Measurements from ENCODE around the gene TREH.
A peak's percentile ranks its signal among the peaks of the same experiment; 100 is the strongest.
"Not testable (repeated sequence)": the region's sequence is repeated elsewhere in the genome, so short reads cannot be mapped to it uniquely, and the experiment has no call there.

TREH gene

DNA sequence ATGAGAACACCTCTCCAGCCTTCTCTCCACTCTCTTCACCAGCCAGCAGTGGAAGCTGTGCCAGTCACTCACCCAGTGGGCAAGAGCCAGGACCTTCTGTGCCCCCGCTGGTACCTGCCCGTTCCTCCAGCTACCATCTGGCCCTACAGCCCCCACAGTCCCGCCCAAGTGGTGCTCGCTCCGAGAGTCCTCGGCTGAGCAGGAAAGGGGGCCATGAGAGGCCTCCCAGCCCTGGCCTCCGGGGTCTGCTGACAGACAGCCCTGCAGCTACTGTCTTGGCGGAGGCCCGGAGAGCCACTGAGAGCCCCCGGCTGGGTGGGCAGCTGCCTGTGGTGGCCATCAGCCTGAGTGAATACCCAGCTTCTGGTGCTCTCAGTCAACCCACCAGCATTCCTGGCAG, 51.9 kb downstream of the TREH start:
- no peak for DNase-seq

DNA sequence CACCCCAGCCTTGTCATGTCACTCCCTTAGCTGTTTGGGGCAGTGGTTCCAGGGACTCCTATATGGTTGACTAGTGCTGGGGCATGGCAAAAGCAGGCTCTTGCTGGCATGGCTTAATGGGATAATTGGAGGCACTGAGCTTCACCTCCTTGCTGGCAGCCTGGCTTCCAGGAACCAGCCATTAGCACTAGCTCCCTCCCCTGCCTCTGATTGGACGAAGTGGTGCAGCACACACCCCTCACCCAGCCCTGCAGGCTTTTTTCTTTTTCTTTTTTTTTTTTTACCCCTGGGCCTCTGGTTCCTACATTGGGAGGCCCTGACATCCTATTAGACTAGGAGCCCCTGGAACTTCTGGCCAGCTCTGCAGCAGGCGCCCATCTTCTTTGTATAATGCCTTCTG, 53.5 kb downstream of the TREH start:
- no peak for DNase-seq

DNA sequence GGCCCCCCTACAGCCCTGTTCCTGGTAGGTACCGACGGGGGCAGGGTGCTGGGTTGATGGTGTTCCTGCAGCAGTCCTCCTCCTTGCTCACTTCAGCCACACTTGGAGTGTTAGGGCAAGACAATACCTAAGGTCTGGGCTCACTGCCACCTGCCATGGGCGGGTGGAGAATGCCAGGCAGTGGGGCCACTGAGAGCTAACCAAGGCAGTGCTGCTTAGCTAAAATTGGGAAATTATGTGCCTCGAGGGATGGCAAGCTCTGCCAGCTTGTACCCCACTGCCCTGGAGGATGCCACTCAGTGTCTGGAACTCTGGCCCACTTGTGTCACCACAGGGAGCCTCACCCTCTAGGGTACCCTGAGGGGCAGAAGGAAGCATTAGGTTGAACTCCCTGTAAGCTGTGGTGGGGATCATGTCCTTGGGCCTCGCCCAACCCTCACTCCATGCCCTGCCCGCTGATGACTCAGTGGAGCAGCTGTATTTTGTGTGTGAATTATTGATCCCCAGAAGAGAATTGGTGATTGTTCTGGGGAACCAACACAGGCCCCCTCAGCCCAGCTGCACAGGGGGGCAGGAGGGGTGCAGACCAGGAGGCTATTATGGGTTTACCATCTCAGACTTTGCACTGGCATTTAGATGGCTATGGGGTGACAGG, 54.3 kb downstream of the TREH start:
- DNase-seq: no peak

DNA sequence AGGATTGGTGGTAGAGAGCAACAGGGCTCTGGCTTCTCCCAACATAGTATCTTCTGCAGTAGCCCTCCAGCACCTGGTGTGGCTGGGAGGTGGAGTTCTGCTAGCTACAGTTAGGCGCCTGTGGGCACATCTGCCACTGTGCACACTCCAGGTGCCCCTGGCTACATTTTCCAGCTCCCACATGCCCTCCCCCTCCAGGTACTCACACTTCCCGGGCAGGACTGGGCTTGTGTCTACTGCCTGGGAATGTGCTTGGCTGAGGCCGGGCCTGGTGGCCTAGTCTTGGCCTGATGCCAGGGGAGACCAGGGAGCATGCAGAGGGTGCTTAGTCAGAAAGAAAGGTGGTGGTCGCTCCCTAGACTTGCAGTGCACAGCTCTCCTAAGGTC, 56.2 kb downstream of the TREH start:
- no peak for DNase-seq

DNA sequence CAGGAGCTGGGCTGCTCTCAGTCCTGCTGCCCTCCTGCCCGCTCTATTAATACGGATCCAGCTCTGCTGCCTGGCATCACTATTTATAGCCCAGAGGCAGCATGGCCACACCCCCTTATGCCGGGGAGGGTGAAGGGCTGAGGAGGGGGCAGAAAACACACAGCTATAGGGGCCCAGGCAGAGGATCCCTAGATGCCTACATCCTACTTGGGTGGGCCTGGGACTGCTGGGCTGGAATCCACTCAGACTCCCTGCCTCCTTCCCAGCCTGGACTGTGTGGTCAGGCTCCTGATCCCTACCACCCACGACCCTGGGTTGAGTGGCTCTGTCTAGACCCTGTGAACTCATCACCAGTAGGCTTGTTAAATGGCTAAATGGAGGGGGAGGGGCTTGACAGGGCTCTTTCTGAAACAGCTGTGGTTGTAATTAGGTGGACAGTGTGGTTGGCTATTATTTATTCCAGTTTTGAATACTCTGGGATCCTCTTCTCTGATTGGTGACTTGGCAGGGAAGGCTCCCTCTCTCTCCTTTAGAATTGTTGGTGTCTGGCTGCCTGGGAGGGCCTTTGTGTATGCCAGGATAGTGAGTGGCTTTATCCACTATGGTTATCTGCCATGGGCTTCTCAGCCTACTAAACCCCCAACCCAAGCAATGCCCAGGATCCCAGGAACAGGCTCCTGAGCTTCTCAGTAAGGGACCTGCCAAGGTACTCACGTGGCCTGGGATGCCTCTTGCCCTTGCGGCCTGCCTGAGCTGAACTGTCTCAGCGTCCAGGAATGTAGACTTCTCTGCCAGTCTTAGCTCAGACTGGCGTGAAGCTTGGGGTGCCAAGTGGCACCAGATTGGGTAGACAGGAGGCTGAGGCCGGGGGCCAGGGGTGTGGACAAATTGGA, 56.8 kb downstream of the TREH start:
- no peak for DNase-seq

DNA sequence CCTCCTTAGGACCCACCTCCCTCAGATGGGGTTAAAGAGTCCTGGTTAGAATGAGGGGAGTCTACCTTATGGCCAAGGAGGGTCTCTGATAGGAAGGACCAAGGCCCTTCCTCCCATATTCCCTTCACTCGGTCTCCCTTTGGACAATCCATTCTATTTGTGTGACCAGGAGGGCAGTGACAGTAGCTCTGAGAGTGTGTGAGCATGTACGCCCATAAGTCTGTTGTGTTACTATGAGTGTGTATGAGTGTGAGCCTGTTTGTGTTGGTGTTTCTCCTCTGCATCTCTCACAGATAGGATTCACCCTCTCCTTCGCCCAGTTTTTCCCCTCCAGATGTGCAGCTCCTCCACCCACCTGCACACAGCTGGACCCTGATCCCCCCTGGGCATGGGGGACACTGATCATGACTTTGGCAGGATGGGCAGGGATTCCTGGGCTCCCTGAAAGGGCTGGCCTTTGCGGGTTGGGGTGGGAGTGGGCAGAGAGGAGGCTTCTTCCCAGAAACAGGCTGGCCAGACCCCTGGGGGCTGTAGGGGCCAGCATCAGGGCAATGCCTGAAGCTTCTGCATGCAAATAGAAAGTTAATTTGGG, 57.6 kb downstream of the TREH start:
- no peak for DNase-seq

DNA sequence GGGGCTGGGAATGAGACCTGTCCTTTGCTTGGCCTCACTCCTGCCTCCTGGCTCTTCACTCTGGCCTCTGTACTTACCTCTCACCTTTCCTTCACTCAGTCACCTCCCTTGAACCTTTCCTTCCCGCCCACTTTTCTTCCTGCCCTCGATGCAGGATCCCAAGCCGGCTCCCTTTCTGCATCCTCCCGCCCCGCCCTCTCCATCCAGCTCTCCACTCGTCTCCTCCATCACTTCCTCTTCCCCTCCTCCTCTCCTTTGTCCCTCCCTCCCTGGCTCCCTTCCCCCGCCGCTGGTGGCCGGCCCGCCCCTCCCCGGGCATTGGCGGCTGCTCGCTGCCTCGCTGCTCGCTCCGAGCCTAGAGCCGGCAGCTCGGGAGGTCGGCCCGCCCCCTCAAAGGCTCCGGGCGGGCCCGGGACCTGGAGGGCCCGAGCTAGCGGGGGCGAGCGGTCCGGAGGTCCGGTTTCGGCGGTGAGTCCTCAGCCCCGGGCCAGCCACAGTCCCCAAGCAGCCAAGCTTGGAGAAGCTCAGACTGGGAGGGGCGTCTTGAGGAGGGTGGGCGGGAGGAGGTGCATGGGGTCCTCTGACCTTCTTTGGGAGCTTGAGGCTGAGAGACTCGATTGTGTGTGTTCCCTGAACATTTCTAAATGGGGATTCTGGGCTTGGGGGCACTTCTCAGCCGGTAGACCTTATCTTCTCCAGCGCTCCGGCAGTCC, 58.2 kb downstream of the TREH start:
- DNase-seq: no peak

DNA sequence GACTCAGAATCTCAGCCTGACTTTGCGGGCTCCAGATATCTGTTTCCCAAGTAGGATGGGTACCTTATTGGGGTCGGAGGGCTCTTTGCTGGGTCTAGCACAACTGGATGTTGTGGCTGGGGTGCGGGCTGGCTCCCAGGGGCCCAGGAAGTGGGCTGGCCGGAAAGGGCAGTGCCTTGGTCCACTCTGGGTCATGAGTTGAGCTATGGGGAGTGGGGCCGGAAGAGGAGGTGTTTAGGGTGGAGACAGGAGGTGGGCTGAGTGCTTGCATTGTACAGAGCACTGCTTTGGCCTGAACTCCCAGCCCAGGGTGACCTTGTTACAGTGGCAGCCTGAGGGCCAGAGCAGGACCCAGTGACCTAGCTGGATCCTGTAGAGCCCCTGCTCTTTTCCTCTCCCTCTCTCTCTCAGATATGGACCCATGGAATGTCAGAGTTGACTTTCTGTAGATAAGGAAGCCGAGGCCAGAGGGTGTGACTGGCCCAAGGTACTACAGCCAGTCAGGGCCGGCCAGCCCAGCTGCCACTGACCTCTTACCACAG, 58.9 kb downstream of the TREH start:
- no peak for DNase-seq

DNA sequence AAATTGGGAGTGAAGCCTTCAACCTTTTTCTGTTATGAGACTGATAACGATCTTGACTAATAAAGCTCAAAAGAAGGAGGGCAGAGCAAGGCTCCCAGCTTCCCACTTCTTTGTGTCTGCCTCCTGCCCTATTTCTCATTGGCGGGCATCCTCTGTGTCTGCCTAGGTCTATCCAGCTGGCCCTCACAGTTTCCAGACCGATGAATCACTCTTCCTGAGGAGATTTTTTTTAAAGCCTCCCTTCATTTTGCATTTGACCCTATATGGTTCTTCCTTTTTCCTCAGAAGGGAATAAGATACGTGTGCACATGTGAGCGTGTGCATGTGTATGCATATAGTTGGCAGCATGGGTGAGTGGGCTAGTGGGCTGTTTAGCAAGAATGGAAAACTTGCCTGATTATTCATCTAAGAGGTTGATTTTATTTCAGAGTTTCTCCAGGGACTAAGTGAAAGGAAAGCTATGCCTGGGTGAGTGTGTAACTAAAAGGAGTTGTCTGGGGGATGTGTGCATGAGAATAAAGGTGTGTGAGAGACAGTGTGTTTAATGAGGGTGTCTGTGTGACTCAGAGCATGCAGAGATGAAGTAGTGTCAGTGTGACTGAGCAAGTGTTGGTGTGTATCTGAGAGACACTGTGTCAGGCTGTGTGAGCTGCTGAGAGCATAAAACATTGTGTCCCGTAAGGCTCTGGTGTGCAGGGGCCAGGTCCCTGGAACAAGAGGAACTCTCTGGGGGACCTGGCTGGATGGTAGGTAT, 59.8 kb downstream of the TREH start:
- no peak for DNase-seq

DNA sequence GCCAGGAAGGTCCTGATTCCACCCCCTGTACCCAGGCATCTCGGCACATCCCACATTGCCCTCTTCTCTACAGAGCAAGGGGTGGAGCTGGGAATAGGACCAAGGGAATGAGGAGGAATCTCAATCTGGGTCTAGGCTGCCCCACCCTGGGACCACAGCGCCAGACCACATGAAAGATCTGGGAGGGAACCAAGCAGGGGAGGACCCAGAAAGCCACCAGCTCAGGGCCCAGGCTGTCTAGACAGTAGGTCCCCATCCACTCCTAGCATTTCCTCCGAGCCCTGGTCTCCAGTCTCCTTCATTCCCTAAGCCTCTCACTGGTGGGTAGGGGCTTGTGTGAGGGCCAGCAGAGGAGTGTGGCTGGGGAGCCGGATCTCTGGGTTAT, 60.5 kb downstream of the TREH start:
- DNase-seq: no peak

DNA sequence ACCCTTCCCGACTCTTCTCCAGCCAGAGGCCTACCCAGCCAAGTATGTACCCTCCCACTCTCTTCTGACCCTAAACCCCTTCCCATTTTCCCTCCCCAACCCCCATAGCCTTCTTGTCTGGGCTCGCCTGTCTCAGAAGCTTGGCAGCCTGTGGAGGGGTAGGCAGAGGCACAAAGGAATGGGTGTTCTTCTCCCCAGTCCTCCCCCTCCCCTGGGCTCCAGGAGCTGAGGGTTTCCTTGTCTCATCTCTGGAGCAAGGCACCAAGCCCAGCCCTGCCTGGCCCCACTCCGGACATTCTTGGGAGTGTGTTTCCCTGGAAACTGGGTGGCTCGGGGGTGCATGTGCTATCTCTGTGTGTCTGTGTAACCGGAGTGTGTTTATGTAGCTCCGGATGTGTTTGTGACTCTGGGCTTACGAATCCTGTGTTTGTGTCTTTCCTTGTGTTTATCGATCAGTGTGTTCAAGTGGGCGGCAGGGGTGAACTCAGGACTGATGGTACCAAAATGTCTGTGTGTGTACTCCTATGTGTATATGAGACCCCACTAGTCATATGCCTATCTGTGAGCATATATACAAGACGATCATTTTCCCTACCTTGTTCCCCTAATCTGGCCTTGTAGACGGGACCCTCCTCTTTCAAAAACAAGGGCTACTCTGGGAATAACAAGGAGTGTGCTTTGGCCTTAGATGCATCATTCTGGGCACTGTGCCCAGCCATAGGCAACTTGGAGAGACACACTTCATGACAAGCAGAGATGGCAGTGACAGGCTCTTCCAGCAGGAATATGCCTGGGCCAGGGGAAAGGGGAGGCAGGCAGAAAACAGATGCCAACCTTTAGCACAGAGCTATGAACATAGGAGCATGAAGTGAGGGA, 61.1 kb downstream of the TREH start:
- DNase-seq: no peak

DNA sequence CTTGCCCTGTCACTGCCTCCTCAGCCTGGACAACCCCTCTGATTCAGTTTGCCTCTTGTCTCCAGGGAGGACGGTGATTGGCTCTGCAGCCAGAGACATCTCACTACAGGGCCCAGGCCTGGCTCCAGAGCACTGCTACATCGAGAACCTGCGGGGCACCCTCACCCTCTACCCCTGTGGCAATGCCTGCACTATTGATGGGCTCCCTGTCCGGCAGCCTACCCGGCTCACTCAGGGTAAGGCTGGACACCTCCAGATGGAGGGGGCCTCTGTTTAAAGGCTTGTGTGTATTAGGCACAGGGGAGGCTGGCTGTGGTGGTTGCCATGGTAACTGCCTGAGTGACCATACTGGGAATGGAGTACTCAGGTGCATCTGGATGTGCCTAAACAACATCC, 63.5 kb downstream of the TREH start:
- no peak for DNase-seq

DNA sequence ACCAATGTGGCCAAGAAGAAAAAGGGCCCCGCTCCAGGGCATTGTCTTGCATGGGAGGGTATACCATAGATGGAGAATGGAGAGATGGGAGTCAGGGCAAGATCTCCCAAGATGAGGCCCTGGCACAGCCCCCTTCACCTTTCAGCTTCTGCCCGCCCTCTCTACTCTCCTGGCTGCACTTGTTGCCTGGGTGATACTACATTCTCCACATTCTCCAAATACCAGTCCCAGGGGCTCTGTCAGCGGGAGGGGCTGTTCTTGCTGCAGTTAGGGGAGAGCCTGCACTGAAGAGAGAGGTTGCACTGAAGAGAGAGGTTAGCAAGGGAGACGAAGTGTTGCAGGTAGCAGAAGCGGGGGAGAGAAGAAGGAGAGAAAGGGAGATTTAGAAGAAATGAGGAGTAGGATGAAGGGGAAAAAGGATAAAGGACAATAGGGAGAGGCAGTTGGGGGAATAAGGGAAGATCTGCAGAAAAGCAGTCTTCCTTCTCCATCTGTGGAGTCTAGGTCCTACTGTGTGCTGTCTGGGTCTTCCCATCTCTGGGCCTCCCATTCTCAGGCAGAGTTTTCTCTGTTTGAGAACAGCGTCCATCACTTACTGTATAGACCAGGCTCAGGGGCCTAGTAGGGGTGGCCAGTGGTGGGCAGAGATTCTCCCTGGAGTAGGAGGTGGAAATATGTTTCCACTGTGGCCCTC, 64.0 kb downstream of the TREH start:
- no peak for DNase-seq

DNA sequence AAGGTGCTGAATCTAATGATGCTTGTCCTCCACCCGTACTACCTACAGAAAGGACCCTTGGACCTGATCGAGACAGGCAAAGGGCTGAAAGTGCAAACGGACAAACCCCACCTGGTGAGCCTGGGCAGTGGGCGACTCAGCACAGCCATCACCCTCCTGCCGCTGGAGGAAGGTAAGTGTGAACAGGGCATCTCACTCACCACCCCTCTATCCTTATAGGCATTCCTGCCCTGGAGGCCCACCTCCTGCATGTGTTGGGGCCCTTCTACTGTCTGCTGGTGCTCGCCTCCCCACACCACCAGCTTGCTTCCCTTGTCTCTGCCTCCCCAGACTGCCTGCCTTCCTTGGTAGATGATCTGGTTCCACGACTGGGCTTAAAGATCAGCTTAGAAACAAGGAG, 64.9 kb downstream of the TREH start:
- DNase-seq: no peak

DNA sequence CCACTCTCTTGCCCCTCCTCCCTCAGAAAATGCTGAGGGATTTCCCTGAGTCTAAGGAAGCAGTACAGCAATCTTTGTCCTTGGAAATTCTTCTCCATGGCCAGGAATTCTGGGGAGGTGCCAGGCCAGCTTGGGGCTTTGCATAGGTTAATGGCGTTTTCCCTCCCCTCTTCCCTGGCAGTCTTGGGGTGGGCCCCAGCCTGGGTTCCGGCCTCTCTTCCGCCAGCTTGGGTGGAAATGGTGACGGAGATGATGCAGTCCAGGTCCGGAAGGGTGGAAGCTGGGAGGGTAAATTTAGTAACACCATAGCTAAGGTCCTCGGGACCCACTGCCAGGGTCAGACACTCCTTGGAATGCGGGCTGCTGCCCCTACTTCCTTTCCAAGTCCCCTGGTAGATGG, 67.1 kb downstream of the TREH start:
- DNase-seq: no peak

DNA sequence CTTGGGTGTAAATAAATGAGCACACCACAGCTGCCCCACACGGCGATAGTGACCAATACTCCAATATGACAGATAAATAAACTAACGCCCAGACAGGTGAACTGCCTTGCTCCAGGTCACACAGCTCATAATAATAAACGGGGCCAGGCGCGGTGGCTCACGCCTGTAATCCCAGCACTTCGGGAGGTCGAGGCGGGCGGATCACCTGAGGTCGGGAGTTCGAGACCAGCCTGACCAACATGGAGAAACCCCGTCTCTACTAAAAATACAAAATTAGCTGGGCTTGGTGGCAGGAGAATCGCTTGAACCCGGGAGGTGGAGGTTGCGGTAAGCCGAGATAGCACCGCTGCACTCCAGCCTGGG, 68.0 kb downstream of the TREH start:
- DNase-seq: not testable (repeated sequence)

DNA sequence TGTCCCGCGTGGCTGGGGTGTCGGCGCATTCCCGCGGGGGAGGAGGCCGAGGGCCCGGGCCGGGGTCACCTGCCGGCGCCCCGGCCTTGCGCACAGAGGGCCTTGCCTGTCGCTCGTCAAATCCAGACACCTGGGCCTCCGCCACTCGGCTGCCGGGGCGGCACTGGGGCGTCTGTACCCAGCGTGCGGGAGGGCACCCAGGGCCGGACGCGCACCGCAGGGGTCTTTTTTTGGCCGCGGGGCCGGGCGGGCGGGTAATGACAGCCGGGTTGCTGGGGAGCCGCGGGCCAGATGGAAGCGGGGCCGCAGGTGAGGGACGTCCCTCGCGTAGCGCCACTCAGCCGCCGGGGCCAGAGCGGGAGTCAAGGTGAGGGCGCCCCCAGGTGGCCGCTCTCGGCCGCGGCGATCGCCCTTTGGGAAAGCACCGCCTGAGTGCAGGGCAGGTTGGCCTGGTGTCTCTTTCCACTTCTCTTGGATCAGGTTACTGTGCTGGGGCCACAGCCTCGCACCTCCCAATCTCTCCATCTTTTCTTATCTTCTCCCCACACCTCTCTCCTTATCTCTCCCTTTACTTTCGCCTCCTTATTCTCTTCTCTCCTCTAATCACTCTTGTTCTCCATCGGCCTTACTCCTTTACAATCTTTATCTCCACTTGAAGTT, 68.5 kb downstream of the TREH start:
- peak; percentile 65 to 78 (median 74) for DNase-seq

DNA sequence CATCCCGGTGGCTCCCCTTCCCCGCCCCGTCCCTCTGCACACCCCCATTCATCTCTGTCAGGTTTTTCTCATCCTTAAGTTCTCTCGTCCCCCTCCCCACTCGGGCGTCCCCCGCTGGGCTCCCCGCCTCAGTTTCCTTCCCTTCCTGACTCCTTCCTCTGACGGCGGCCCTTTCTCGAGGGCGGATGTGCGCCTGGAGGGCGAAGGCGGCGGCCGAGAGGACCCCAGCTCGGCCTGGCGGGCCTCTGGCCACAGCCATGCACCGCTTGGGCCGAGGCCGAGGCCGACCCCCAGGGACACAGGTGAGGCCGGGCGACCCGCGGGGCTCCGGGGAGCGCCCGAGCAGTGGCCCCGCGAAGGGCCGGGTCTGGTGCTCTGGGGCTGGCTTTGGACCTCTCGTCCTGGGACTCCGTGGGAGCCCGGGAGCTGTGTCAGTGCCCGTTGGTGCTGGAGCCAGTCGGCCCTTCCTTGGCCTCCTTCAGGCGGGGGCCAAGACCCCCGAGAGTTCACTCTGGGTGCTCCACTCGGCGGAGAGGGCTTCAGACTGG, 69.2 kb downstream of the TREH start:
- DNase-seq: no peak

DNA sequence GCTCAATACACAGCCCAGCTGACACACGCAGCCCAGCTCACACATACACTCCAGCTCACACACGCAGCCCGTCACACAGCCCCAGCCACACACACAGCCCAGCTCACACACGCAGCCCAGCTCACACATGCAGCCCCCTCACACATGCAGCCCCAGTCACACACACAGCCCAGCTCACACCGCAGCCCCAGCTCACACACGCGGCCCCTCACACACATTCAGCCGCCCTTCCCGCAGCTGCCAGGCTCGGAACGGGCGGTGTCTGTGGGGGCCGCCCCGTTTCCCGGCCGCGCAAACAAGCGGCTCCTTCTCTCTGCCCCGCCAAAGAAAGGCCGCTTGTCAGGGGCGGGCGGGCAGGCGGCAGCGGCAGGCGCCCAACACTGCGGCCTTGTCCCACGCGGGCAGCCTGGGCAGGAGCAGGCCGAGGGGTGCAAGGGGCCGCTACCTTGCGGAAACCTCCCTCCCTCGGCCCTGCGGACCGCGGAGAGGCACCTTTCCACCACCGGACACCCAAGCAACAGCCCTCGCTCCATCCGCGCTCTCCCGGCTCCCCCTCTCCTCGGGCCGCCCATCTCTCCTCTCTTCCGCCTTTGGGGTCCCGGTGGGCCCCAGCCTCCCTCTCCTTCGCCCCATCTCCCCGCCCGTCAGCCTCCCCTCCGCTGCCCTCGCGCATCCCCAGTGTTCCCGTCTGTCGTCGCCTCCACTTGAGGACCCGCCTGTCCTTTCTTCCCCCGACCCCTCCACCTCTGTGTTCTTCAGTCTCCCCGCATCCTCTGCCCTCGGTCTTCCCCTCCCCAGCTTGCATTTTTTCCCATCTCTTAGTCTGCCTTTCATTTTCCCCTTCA, 69.8 kb downstream of the TREH start:
- DNase-seq: peak in 1 of 4 experiments; percentile 20

All from activated CD4-positive, CD25-positive, alpha-beta regulatory T cell (primary cell).